K562 (cell line): ENCODE data around the gene ASB7. TPM values are rescaled to one million over a fixed set of nuclear protein-coding genes. Genes with fewer than 3 reads are reported as not detected.

Experiments used
- BRCA1 ChIP-seq, 2 experiments: fragments of 450-650 bp in 1 of 2; sonication (generic) in 1 of 2; formaldehyde crosslinking in 1 of 2; IDR thresholded peaks; 2 replicates each; pipeline versions ENCODE4 v1.5.0 to v1.6.1; 2017 to 2020; ENCODE audit warnings: mild to moderate bottlenecking in 1 of 2, missing genetic modification reagents in 1 of 2
- COPS2 ChIP-seq: fragments of 450-650 bp; conservative IDR thresholded peaks from 2 replicates; pipeline ENCODE4 v1.6.1; 2016; ENCODE audit warnings: mild to moderate bottlenecking, moderate library complexity
- HEY1 ChIP-seq: fragments of 250-450 bp; sonication (Bioruptor Pico); IDR thresholded peaks from 2 replicates; pipeline ENCODE4 v1.5.0; 2020; ENCODE audit warnings: mild to moderate bottlenecking, moderate library complexity, borderline replicate concordance
- ILK ChIP-seq: fragments of 450-650 bp; IDR thresholded peaks from 2 replicates; pipeline ENCODE4 v1.6.1; 2016; ENCODE audit warnings: missing genetic modification characterization, low read depth, mild to moderate bottlenecking, missing compliant biosample characterization, moderate library complexity, borderline replicate concordance
- JUNB ChIP-seq: fragments of 450-650 bp; formaldehyde crosslinking; conservative IDR thresholded peaks from 2 replicates; pipeline ENCODE4 v1.4.0; 2020; ENCODE audit warnings: mild to moderate bottlenecking
- NCOA1 ChIP-seq: fragments of 450-650 bp; IDR thresholded peaks from 2 replicates; pipeline ENCODE4 v1.6.1; 2016; ENCODE audit warnings: low read depth
- NFRKB ChIP-seq: fragments of 450-650 bp; IDR thresholded peaks from 2 replicates; pipeline ENCODE4 v1.6.1; 2016; ENCODE audit warnings: low read depth
- NKRF ChIP-seq: fragments of 450-650 bp; IDR thresholded peaks from 2 replicates; pipeline ENCODE4 v1.6.1; 2016; ENCODE audit warnings: borderline replicate concordance
- NR0B1 ChIP-seq: fragments of 450-650 bp; IDR thresholded peaks from one replicate; pipeline ENCODE4 v1.6.1; 2018; ENCODE audit warnings: mild to moderate bottlenecking, moderate library complexity; ENCODE audit not compliant: partially characterized antibody
- PPARD ChIP-seq: fragments of 250-450 bp; sonication (Bioruptor Pico); IDR thresholded peaks from 2 replicates; pipeline ENCODE4 v1.8.0; 2022; ENCODE audit warnings: inconsistent platforms, mild to moderate bottlenecking, moderate library complexity
- SIRT6 ChIP-seq: IDR thresholded peaks from one replicate; pipeline ENCODE4 v1.6.1; 2012; ENCODE audit warnings: low read depth, mild to moderate bottlenecking, control low read depth, inconsistent platforms, low read length, moderate library complexity
- TAF1 ChIP-seq: IDR thresholded peaks from 2 replicates; pipeline ENCODE4 v1.6.1; 2011; ENCODE audit warnings: mild to moderate bottlenecking, low read length, moderate library complexity; ENCODE audit not compliant: insufficient read depth, control insufficient read depth, severe bottlenecking; ENCODE audit errors: extremely low read depth
- XRCC4 ChIP-seq: IDR thresholded peaks from one replicate; pipeline ENCODE4 v1.6.1; 2011; ENCODE audit not compliant: insufficient read depth, insufficient read length; ENCODE audit errors: extremely low read depth
- ZC3H11A ChIP-seq: IDR thresholded peaks from 2 replicates; pipeline ENCODE4 v1.6.1; 2012; ENCODE audit warnings: low read depth, low read length, improper control_type of control experiment
- ZNF280B ChIP-seq: fragments of 250-450 bp; sonication (Bioruptor Pico); IDR thresholded peaks from 2 replicates; pipeline ENCODE4 v1.5.1; 2021; ENCODE audit warnings: mild to moderate bottlenecking
- ZNF347 ChIP-seq: fragments of 450-650 bp; formaldehyde crosslinking; IDR thresholded peaks from 2 replicates; pipeline ENCODE4 v1.4.0; 2020; ENCODE audit warnings: low read depth, mild to moderate bottlenecking, moderate library complexity
- polyA plus RNA-seq, 8 experiments: library from polyadenylated mRNA; depleted of rRNA in 4 of 8; stranded (reverse) in 5 of 8; unstranded in 3 of 8; fragments of >200 nt; fragmentation: Nextera tagmentation in 2 of 8; fragmentation: Illumina TruSeq in 1 of 8; extraction: Ambion mirVana in 2 of 8; extraction: Trizol in 1 of 8; gene quantifications; 2 replicates each; pipeline versions ENCODE4 v1.2.1 to v1.2.3, GENCODE V29; 2011 to 2014; ENCODE audit warnings: inconsistent platforms in 1 of 8, missing spikeins in 1 of 8
- total RNA-seq, 7 experiments: library from RNA; depleted of rRNA in 6 of 7; stranded (reverse); fragments of >200 nt in 6 of 7; fragmentation: Illumina TruSeq in 2 of 7; extraction: Trizol in 2 of 7; gene quantifications; 2 replicates each; pipeline versions ENCODE4 v1.2.1 to v1.2.3, GENCODE V29; 2011 to 2021; ENCODE audit warnings: low replicate concordance in 1 of 7
- TF ChIP-seq, protein P1 (sequence below): fragments of 250-450 bp; sonication (Bioruptor Pico); IDR thresholded peaks from 2 replicates; pipeline ENCODE4 v1.8.0; 2021; ENCODE audit warnings: mild to moderate bottlenecking, moderate library complexity
- TF ChIP-seq, protein P2 (sequence below): fragments of 250-450 bp; sonication (Bioruptor Pico); IDR thresholded peaks from 2 replicates; pipeline ENCODE4 v1.5.0; 2021; ENCODE audit warnings: mild to moderate bottlenecking, moderate library complexity

Gene ASB7
- total and polyA plus RNA-seq, 9 of the 15 experiments (the other 6 are each of a cell fraction or from before 2014, with no cell fraction given), result 1.8 to 10.1 (median 6.8) TPM

DNA sequence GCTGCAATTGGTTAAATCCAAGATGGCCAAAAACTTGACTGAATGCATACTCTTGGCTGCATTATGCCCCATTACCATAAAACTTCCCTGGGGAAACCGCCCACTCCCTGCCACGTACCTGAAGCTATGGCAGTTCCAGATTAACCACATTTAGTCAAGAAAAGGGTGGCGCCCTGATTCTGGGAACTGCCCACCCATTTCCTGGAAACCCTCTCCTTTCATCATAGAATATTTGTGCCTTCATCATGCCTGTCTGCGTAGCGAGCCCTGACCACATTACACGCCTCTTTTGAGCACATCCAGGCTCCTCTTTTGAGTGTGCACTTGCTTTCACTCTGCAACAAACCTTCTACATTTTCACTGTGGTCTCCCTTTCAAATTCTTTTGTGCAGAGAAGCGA is 5.6 kb upstream of the ASB7 start (continued):
- TF ChIP-seq, protein P1, sequence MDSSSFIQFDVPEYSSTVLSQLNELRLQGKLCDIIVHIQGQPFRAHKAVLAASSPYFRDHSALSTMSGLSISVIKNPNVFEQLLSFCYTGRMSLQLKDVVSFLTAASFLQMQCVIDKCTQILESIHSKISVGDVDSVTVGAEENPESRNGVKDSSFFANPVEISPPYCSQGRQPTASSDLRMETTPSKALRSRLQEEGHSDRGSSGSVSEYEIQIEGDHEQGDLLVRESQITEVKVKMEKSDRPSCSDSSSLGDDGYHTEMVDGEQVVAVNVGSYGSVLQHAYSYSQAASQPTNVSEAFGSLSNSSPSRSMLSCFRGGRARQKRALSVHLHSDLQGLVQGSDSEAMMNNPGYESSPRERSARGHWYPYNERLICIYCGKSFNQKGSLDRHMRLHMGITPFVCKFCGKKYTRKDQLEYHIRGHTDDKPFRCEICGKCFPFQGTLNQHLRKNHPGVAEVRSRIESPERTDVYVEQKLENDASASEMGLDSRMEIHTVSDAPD (CRISPR knock-in tag), result no peak
- TF ChIP-seq NCOA1, result peak; percentile 84
- TF ChIP-seq ZNF347 (CRISPR knock-in tag), result no peak
- TF ChIP-seq NR0B1, result no peak
- TF ChIP-seq COPS2, result no peak
- TF ChIP-seq HEY1 (CRISPR knock-in tag), result no peak
- TF ChIP-seq BRCA1 (IDR thresholded peaks at IDR 0.05), result no peak
- no peak for TF ChIP-seq BRCA1 (CRISPR knock-in tag; IDR thresholded peaks at IDR 0.05)
- no peak for TF ChIP-seq XRCC4
- no peak for TF ChIP-seq ZC3H11A
- peak; percentile 45 for TF ChIP-seq TAF1
- TF ChIP-seq NKRF, result no peak
- TF ChIP-seq SIRT6, result no peak
- TF ChIP-seq ZNF280B, result no peak
- no peak for TF ChIP-seq ILK (tag)
- TF ChIP-seq, protein P2, sequence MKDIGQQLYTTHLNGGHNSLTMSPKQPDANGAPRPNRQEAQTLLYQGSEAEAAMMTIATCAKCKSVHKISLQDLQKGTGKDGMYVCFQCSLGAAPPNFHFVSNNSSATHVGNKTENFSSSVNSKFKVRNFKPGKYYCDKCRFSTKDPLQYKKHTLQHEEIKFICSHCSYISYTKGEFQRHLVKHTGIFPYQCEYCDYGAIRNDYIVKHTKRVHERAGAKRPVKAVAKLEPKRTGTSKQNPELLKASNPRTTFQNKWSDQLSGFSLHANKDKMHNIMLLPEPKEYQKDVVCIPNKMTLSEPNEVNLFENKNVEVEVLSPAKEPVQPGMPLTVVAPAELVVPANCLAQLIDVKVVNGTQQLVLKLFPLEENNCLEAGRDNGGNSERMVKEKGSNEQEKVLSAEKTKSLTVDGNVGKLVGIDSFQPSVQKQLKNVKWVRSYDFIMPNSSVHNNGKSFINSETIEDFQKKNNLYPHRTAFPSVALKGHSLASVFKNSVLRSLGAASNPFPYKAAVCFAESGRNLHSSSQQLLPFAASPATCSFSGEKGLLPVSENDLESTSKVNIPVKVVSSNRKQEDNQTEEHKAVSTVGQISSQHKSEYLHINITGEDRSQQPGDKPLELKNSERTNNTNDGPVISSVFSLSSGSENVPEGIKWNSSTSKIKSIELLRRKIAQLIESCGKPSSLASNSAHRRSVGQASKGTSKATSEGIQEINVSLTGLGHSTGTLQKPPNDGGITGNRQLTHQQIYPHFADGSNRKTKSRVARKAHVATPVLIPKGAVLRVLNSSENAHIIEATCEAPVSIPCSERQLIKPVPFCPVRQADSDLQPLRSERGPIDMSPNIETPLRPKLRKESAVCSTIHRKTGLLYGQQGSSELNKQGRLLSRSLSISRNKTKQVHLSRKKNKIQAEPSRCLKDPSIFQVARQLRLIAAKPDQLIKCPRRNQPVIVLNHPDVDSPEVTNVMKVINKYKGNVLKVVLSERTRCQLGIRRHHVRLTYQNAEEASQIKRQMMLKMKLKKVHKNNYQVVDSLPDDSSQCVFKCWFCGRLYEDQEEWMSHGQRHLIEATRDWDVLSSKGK (CRISPR knock-in tag), result no peak
- no peak for TF ChIP-seq NFRKB
- TF ChIP-seq PPARD (CRISPR knock-in tag), result no peak
- no peak for TF ChIP-seq JUNB (CRISPR knock-in tag)
